HepG2 (cell line): ENCODE measurements around the gene LARP1. TPM values are rescaled to one million over a fixed set of nuclear protein-coding genes. Genes with fewer than 3 reads are reported as not detected.

Source experiments
- DNMT3B ChIP-seq: conservative IDR thresholded peaks from 2 replicates; pipeline ENCODE4 v1.6.1; 2016; ENCODE audit warnings: missing biosample characterization, control low read depth
- ELF1 ChIP-seq: sonication (generic); formaldehyde crosslinking; IDR thresholded peaks from 2 replicates; pipeline ENCODE4 v1.4.0; 2020; ENCODE audit warnings: missing genetic modification reagents
- ELF4 ChIP-seq: sonication (generic); formaldehyde crosslinking; IDR thresholded peaks from 2 replicates; pipeline ENCODE4 v1.5.0; 2020; ENCODE audit warnings: missing genetic modification reagents, mild to moderate bottlenecking, moderate library complexity, borderline replicate concordance
- HIVEP1 ChIP-seq: sonication (generic); formaldehyde crosslinking; IDR thresholded peaks from 2 replicates; pipeline ENCODE4 v1.4.0; 2020; ENCODE audit warnings: mild to moderate bottlenecking, missing genetic modification reagents
- HNF4A ChIP-seq: sonication (generic); formaldehyde crosslinking; IDR thresholded peaks from 2 replicates; pipeline ENCODE4 v1.4.0; 2020; ENCODE audit warnings: missing genetic modification reagents
- HNRNPK ChIP-seq: fragments of 200-400 bp; formaldehyde crosslinking; IDR thresholded peaks from 2 replicates; pipeline ENCODE4 v1.6.1; 2018; ENCODE audit warnings: low read length, low read depth, moderate library complexity, mild to moderate bottlenecking; ENCODE audit not compliant: poor library complexity, severe bottlenecking
- HOXD1 ChIP-seq: sonication (generic); formaldehyde crosslinking; IDR thresholded peaks from 2 replicates; pipeline ENCODE4 v1.5.0; 2020; ENCODE audit warnings: missing genetic modification reagents
- IKZF4 ChIP-seq: sonication (generic); formaldehyde crosslinking; IDR thresholded peaks from 2 replicates; pipeline ENCODE4 v1.5.1; 2020; ENCODE audit warnings: borderline replicate concordance, mild to moderate bottlenecking, low read depth, missing genetic modification reagents; ENCODE audit errors: not compliant biosample characterization
- JDP2 ChIP-seq: sonication (generic); formaldehyde crosslinking; IDR thresholded peaks from 2 replicates; pipeline ENCODE4 v1.8.1; 2022; ENCODE audit warnings: missing genetic modification reagents, borderline replicate concordance
- JUND ChIP-seq: sonication (generic); formaldehyde crosslinking; IDR thresholded peaks from 2 replicates; pipeline ENCODE4 v1.8.0; 2022; ENCODE audit warnings: mild to moderate bottlenecking, missing genetic modification reagents
- KDM5A ChIP-seq: fragments of 200-600 bp; sonication (generic); IDR thresholded peaks from 2 replicates; pipeline ENCODE4 v1.7.0; 2018; ENCODE audit warnings: antibody characterized with exemption, mild to moderate bottlenecking, low read length, borderline replicate concordance
- KLF11 ChIP-seq: IDR thresholded peaks from 2 replicates; pipeline ENCODE4 v1.6.1; 2016; ENCODE audit warnings: missing compliant biosample characterization
- LCORL ChIP-seq, 2 experiments: fragments of 450-650 bp in 1 of 2; sonication (generic) in 1 of 2; formaldehyde crosslinking in 1 of 2; IDR thresholded peaks; 2 replicates each; pipeline versions ENCODE4 v1.5.0 to v1.6.1; 2017 to 2020; ENCODE audit warnings: antibody characterized with exemption in 1 of 2, missing genetic modification reagents in 1 of 2
- NCOR1 ChIP-seq: fragments of 200-600 bp; sonication (generic); IDR thresholded peaks from 2 replicates; pipeline ENCODE4 v1.7.0; 2017; ENCODE audit warnings: antibody characterized with exemption, low read length, borderline replicate concordance
- RARA ChIP-seq: IDR thresholded peaks from 2 replicates; pipeline ENCODE4 v1.6.1; 2016; ENCODE audit warnings: missing genetic modification reagents, missing compliant biosample characterization
- RBFOX2 ChIP-seq: fragments of 200-400 bp; formaldehyde crosslinking; IDR thresholded peaks from 2 replicates; pipeline ENCODE4 v1.6.1; 2017; ENCODE audit warnings: low read depth, mild to moderate bottlenecking, low read length
- RXRA ChIP-seq: sonication (generic); formaldehyde crosslinking; IDR thresholded peaks from 2 replicates; pipeline ENCODE4 v1.5.1; 2020; ENCODE audit warnings: missing genetic modification reagents
- SIX1 ChIP-seq: sonication (generic); formaldehyde crosslinking; IDR thresholded peaks from 2 replicates; pipeline ENCODE4 v1.4.0; 2020; ENCODE audit warnings: missing genetic modification reagents, borderline replicate concordance
- SKI ChIP-seq: fragments of 450-650 bp; IDR thresholded peaks from one replicate; pipeline ENCODE4 v1.6.1; 2018; ENCODE audit warnings: mild to moderate bottlenecking; ENCODE audit not compliant: partially characterized antibody
- U2AF2 ChIP-seq: fragments of 200-400 bp; formaldehyde crosslinking; IDR thresholded peaks from 2 replicates; pipeline ENCODE4 v1.6.1; 2017; ENCODE audit warnings: low read depth, mild to moderate bottlenecking, low read length
- ZBTB38 ChIP-seq: sonication (generic); formaldehyde crosslinking; IDR thresholded peaks from 2 replicates; pipeline ENCODE4 v1.5.1; 2020; ENCODE audit warnings: mild to moderate bottlenecking, missing genetic modification reagents
- ZFP82 ChIP-seq: sonication (generic); formaldehyde crosslinking; IDR thresholded peaks from 2 replicates; pipeline ENCODE4 v1.5.1; 2020; ENCODE audit warnings: mild to moderate bottlenecking, missing genetic modification reagents, borderline replicate concordance
- ZKSCAN5 ChIP-seq: sonication (generic); formaldehyde crosslinking; IDR thresholded peaks from 2 replicates; pipeline ENCODE4 v1.5.1; 2020; ENCODE audit warnings: mild to moderate bottlenecking, missing genetic modification reagents
- ZMAT3 ChIP-seq: sonication (generic); formaldehyde crosslinking; conservative IDR thresholded peaks from 2 replicates; pipeline ENCODE4 v1.7.0; 2021; ENCODE audit warnings: missing genetic modification reagents
- ZNF253 ChIP-seq: sonication (generic); formaldehyde crosslinking; IDR thresholded peaks from 2 replicates; pipeline ENCODE4 v1.8.0; 2022; ENCODE audit warnings: mild to moderate bottlenecking, missing genetic modification reagents, borderline replicate concordance
- ZNF350 ChIP-seq: sonication (generic); formaldehyde crosslinking; IDR thresholded peaks from 2 replicates; pipeline ENCODE4 v1.4.0; 2020; ENCODE audit warnings: mild to moderate bottlenecking, low read depth, missing genetic modification reagents, borderline replicate concordance
- ZNF468 ChIP-seq: sonication (generic); formaldehyde crosslinking; IDR thresholded peaks from 2 replicates; pipeline ENCODE4 v1.8.0; 2022; ENCODE audit warnings: mild to moderate bottlenecking, moderate library complexity, missing genetic modification reagents
- ZNF564 ChIP-seq: sonication (generic); formaldehyde crosslinking; IDR thresholded peaks from 2 replicates; pipeline ENCODE4 v1.8.1; 2023; ENCODE audit warnings: mild to moderate bottlenecking, missing genetic modification reagents
- ZNF589 ChIP-seq: sonication (generic); formaldehyde crosslinking; conservative IDR thresholded peaks from 2 replicates; pipeline ENCODE4 v1.8.0; 2022; ENCODE audit warnings: mild to moderate bottlenecking, moderate library complexity, missing genetic modification reagents
- ZNF761 ChIP-seq: sonication (generic); formaldehyde crosslinking; conservative IDR thresholded peaks from 2 replicates; pipeline ENCODE4 v1.4.0; 2020; ENCODE audit warnings: mild to moderate bottlenecking, missing genetic modification reagents
- ZNF839 ChIP-seq: sonication (generic); formaldehyde crosslinking; IDR thresholded peaks from 2 replicates; pipeline ENCODE4 v1.4.0; 2020; ENCODE audit warnings: missing genetic modification reagents, mild to moderate bottlenecking, borderline replicate concordance
- ZSCAN20 ChIP-seq: sonication (generic); formaldehyde crosslinking; IDR thresholded peaks from 2 replicates; pipeline ENCODE4 v1.4.0; 2020; ENCODE audit warnings: missing genetic modification reagents, mild to moderate bottlenecking, borderline replicate concordance
- polyA plus RNA-seq, 8 experiments: library from polyadenylated mRNA; depleted of rRNA in 3 of 8; stranded (reverse) in 7 of 8; unstranded in 1 of 8; fragments of >200 nt; fragmentation: Illumina TruSeq in 4 of 8; extraction: Trizol in 4 of 8; gene quantifications; 2 replicates each; pipeline versions ENCODE4 v1.2.1 to v1.2.3, GENCODE V29; 2011 to 2016; ENCODE audit warnings: low read depth in 4 of 8, missing spikeins in 1 of 8, mixed read lengths in 1 of 8; ENCODE audit not compliant: insufficient read depth in 1 of 8
- total RNA-seq, 5 experiments: library from RNA; depleted of rRNA; stranded (reverse); fragments of >200 nt; fragmentation: Illumina TruSeq; extraction: Trizol; gene quantifications; 2 replicates each; pipeline ENCODE4 v1.2.3, GENCODE V29; 2016; ENCODE audit warnings: low read depth in 1 of 5
- TF ChIP-seq, protein P1 (sequence below): IDR thresholded peaks from 2 replicates; pipeline ENCODE4 v1.6.1; 2012; ENCODE audit warnings: inconsistent platforms
- TF ChIP-seq, protein P2 (sequence below): IDR thresholded peaks from 2 replicates; pipeline ENCODE4 v1.6.1; 2016; ENCODE audit warnings: missing compliant biosample characterization, missing genetic modification reagents, borderline replicate concordance

The LARP1 gene
- total and polyA plus RNA-seq, 2 of the 13 experiments (the other 11 are each of a cell fraction or from before 2014, with no cell fraction given) = 45.2 to 61.4 TPM

DNA sequence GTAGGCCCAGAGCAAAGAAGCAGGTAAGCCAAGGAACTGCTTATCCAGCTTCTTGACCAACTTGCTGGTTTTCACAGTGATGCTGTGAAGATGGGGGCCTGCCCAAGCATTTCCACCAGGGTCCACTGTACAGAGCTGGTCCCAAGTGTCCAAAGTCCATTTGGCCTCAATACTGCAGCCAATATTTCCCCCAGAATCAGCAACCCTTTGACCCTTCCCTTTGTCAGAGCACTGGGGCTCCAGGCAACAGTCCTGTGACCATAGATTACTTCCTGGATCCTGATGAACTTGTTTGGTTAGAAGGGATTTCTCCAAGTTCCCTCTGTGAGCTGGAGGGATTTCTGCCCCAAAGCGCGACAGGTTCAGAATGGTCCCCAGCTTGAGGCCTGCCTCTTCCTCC lies 68.9 kb downstream of the LARP1 start (continued):
- TF ChIP-seq ZNF350 (CRISPR knock-in tag) = no peak
- no peak for TF ChIP-seq ZNF253 (CRISPR knock-in tag)
- peak; percentile 55; the same call in 1 of the 2 replicates for TF ChIP-seq NCOR1
- TF ChIP-seq ELF4 (CRISPR knock-in tag) = no peak
- no peak for TF ChIP-seq ZNF468
- TF ChIP-seq DNMT3B (CRISPR knock-in tag) = no peak
- TF ChIP-seq KDM5A = no peak
- no peak for TF ChIP-seq SIX1 (CRISPR knock-in tag)
- TF ChIP-seq, protein P1, sequence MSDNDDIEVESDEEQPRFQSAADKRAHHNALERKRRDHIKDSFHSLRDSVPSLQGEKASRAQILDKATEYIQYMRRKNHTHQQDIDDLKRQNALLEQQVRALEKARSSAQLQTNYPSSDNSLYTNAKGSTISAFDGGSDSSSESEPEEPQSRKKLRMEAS = no peak
- no peak for TF ChIP-seq RBFOX2
- no peak for TF ChIP-seq ZNF589 (CRISPR knock-in tag)
- TF ChIP-seq ZSCAN20 = no peak
- no peak for TF ChIP-seq IKZF4
- no peak for TF ChIP-seq SKI
- no peak for TF ChIP-seq ZNF839 (CRISPR knock-in tag)
- TF ChIP-seq ELF1 (CRISPR knock-in tag) = peak; percentile 33; the same call in 1 of the 2 replicates
- no peak for TF ChIP-seq RXRA
- no peak for TF ChIP-seq ZNF564
- TF ChIP-seq LCORL (IDR thresholded peaks at IDR 0.05) = no peak
- peak; percentile 28; the same call in 1 of the 2 replicates for TF ChIP-seq LCORL (CRISPR knock-in tag; IDR thresholded peaks at IDR 0.05)
- TF ChIP-seq HIVEP1 = no peak
- TF ChIP-seq ZBTB38 (CRISPR knock-in tag) = 0 out of 2 replicates have a peak, but pooled peaks have one; percentile 29
- no peak for TF ChIP-seq ZFP82
- no peak for TF ChIP-seq JDP2 (CRISPR knock-in tag)
- no peak for TF ChIP-seq ZNF761 (CRISPR knock-in tag)
- peak; percentile 76 for TF ChIP-seq HNF4A (CRISPR knock-in tag)
- TF ChIP-seq HNRNPK = no peak
- TF ChIP-seq ZMAT3 (CRISPR knock-in tag) = no peak
- TF ChIP-seq ZKSCAN5 (CRISPR knock-in tag) = no peak
- no peak for TF ChIP-seq HOXD1
- TF ChIP-seq, protein P2, sequence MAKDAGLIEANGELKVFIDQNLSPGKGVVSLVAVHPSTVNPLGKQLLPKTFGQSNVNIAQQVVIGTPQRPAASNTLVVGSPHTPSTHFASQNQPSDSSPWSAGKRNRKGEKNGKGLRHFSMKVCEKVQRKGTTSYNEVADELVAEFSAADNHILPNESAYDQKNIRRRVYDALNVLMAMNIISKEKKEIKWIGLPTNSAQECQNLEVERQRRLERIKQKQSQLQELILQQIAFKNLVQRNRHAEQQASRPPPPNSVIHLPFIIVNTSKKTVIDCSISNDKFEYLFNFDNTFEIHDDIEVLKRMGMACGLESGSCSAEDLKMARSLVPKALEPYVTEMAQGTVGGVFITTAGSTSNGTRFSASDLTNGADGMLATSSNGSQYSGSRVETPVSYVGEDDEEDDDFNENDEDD (CRISPR knock-in tag) = no peak
- TF ChIP-seq RARA = peak; percentile 43; the same call in 1 of the 2 replicates
- no peak for TF ChIP-seq JUND
- no peak for TF ChIP-seq KLF11 (CRISPR knock-in tag)
- TF ChIP-seq U2AF2 = no peak
